Activated CD4-positive, alpha-beta T cell treated with anti-CD3 and anti-CD28 coated beads for 1 hour (primary cell): ENCODE results near the gene PDLIM5.
"Not testable (repeated sequence)": the region's sequence is repeated elsewhere in the genome, so short reads cannot be mapped to it uniquely, and the experiment has no call there.

Source experiments
- DNase-seq: peaks from one replicate; pipeline ENCODE4 v3.0.0-alpha.2; 2020

PDLIM5 gene

GRCh38 chr4:94665021-94665420, 213.3 kb downstream of the PDLIM5 start:
- DNase-seq, result not testable (repeated sequence)

- no peak for DNase-seq
These were observed 214.0 kb downstream of the PDLIM5 start for GRCh38 chr4:94665500-94666404.

GRCh38 chr4:94668724-94669123, 217.0 kb downstream of the PDLIM5 start:
- no peak for DNase-seq

GRCh38 chr4:94669672-94670664, 218.2 kb downstream of the PDLIM5 start:
- DNase-seq, result no peak

DNA sequence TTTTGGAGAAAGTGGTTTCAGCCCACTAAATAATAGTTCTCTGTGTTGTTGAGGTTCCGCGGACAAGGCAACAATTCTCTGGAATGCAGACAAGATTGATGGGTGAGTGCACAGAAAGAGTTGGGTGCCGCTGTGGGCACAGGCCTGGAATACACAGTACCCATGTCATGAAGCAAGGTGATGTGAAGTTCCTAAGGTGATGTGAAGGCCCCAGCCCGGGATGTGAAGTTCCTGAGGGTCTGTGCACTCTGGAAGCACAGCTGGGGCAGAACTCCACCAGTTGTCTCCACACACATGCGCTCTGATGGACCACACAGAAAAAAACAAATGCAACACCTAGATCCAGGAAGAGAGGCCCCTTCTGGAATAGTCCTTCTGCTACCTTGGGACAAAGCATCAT, 219.4 kb downstream of the PDLIM5 start:
- no peak for DNase-seq

DNA sequence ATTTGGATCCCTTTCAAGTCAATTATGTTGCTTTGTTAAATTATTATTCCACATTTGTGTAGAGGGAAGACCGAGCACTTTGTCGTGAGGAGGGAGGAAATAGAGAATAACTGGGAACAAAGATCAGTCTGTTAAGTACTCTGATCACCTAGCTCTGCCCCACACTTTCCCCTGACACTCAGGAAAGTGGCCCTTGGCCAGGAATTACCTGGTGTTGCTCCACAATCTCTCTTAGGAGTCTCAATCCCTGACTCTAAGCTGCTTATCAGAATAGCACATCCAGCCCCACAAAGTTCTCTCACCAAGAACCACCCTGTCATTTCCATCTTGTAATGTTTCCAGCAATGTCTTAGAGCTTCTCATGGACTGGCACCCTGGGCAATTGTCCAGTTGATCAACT, 222.2 kb downstream of the PDLIM5 start:
- DNase-seq, result no peak

GRCh38 chr4:94676970-94677369, 225.2 kb downstream of the PDLIM5 start:
- no peak for DNase-seq

DNA sequence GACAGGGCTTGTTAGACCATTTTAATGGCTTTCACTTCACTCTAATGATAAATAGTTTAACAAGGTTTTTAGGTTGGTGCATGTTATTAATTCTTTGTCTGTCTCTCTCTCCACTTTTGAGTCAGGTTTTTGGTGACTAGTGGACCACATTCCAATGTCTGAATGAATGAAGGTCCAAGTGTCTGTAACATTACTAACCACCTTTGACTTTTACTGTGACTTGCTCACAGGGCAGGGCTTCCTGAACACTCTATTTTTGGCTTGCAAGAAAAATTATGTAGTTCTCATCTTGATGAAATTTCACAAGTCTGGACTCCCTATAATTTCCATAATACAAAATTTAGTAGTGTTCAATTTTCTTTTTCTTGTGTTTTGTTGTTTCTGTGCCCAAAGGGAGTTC, 227.2 kb downstream of the PDLIM5 start:
- DNase-seq, result no peak

DNA sequence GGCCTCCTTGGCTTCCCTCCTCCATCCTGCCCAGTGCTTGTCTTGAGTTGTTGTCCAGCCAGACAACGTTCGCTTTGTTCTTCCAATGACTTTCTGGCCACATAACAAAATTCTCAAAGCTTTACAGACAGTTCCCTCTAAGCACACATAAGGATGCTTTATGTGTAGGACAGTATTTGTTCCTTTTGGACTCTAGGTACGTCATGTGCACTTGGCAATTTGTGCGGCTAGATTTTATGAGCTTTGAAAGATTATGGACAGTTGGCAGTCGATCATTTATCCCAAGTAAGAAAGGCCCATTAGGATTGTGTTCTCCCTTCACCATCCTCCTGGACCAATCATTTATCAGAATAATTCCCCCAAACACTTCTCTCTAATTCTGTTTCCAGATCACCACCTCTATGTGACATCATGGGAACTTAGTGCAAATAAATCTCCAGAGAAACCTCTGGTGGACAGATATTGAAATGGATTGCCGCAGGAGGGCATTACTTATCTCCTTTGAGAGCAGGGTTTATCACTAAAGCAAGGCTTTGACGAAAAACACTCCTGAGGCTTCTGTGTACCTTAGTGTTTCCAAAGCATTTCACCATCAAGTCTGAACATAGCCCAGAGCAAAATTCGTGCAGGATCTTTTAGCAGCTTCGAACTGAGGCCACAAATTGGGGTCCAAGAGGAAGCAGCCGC, 228.6 kb downstream of the PDLIM5 start:
- no peak for DNase-seq

GRCh38 chr4:94686086-94686485, 234.3 kb downstream of the PDLIM5 start:
- DNase-seq, result no peak

GRCh38 chr4:94689155-94689860, 237.6 kb downstream of the PDLIM5 start:
- DNase-seq, result no peak

- DNase-seq, result no peak
These were observed 239.1 kb downstream of the PDLIM5 start for GRCh38 chr4:94690851-94691254.

GRCh38 chr4:94691552-94691951, 239.8 kb downstream of the PDLIM5 start:
- DNase-seq, result no peak

GRCh38 chr4:94695384-94695783, 243.6 kb downstream of the PDLIM5 start:
- DNase-seq, result no peak

DNA sequence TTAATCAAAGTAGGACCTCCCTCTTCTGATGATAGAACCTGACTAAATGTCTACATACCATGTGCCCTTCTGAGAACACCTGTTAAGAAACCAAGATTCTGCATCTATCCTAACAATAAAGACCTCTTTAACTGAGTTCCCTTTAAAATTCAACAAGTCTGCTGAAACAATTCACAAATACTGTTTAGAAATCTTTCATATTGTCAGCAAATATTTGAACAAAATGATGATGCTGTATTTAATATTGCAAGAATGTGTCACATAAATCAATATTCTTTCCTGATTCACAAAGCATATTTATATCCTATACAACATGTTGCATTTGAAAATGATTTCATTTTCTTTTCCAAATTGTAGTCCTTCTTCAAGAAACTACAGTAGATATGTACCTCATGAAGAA, 246.4 kb downstream of the PDLIM5 start:
- no peak for DNase-seq

DNA sequence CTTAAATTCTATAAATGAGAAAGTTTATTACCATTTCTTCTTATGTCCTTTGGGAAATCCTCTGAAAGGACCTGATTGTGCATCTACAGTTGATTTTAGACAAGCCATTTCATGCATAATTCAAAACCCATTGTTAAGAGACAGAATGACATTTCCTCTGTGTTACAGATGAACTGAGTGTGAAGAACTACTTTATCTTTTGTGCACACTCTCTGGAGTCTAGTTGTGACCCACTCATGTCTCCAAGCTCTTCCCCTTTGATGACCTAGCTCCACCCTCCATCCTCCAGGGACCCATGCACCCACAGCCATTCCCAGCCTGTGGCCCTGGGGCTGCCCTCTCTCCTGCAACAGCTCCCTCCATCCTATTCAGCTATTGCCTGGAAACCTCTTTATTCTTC, 248.6 kb downstream of the PDLIM5 start:
- no peak for DNase-seq

GRCh38 chr4:94701631-94702300, 250.0 kb downstream of the PDLIM5 start:
- DNase-seq, result no peak

DNA sequence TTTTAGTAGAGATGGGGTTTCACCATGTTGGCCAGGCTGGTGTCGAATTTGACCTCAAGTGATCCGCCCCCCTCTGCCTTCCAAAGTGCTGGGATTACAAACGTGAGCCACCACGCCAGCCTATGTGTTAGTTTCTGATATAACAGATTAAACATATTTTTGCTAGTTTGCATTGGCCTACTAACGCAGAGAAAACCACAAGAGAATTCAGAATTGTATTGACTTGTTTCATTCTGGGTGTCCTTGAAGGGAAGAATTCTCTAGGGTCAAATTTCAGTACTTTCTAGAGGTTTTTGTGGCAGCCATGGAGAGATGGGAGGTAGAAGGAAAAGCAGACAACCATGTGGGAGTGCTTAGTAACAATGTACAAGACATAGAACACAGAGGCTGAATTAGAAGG, 259.9 kb downstream of the PDLIM5 start:
- no peak for DNase-seq

- no peak for DNase-seq
These were observed 262.8 kb downstream of the PDLIM5 start for GRCh38 chr4:94714365-94715160.

- no peak for DNase-seq
These were observed 264.0 kb downstream of the PDLIM5 start for GRCh38 chr4:94715726-94716125.
